ENCODE measurements around the gene SMIM9. TPM values are rescaled to one million over a fixed set of nuclear protein-coding genes. Genes with fewer than 3 reads are reported as not detected.

SMIM9 gene
- total RNA-seq, 1 experiment from 2014 or later: not detected

- Histone ChIP-seq H3K4me3 (replicated peaks in 1 of 2; ENCODE audit: low read depth in 1 of 2, low read length in 2 of 2) (no peak overlapping the region), H2AFZ (ENCODE audit: low read depth, low read length, poor library complexity, severe bottlenecking) (no peak overlapping the region), H3K4me2 (ENCODE audit: low read length) (no peak overlapping the region), H3K9me3 (ENCODE audit: control insufficient read depth in 1 of 2, insufficient read depth in 1 of 2, low read depth in 1 of 2, low read length in 2 of 2) (no peaks in the 10 kb centered on the region), H3K27me3 (ENCODE audit: insufficient read depth, low read length) (no peaks in the 10 kb centered on the region), H3K79me2 (ENCODE audit: insufficient read depth, low read length) (peaks cover 33% of the 10 kb centered on the region), H3K36me3 (ENCODE audit: control insufficient read depth in 1 of 2, insufficient read depth in 2 of 2, low read length in 2 of 2) (peaks cover 19 to 44% of the 10 kb centered on the region in 2 experiments; a peak in 3 of 4 replicates), H3K9ac (ENCODE audit: low read length) (no peak overlapping the region), H3K4me1 (ENCODE audit: control insufficient read depth in 1 of 2, insufficient read depth in 2 of 2, low read length in 2 of 2) (no peaks in the 10 kb centered on the region), H3K9me2 (ENCODE audit: insufficient read depth) (no peaks in the 10 kb centered on the region), H3K27ac (ENCODE audit: low read depth, low read length) (no peak overlapping the region), H4K20me1 (ENCODE audit: insufficient read depth) (no peaks in the 10 kb centered on the region)
- ATAC-seq: no peak
- RAD21 ChIA-PET (ENCODE audit: low non-redundant PET in 1 of 2, low total read pairs in 2 of 2, uncharacterized antibody in 2 of 2, unreplicated experiment in 2 of 2): no interaction called here
- intact Hi-C loops (cut with micrococcal nuclease): no loop called here
- POLR2A ChIA-PET: no interaction called here
- no peak for DNase-seq (ENCODE audit: low read depth, low spot score)
- TF ChIP-seq SIN3A (IDR thresholded peaks at IDR 0.05; ENCODE audit: low read depth): no peak
- TF ChIP-seq, protein P1, sequence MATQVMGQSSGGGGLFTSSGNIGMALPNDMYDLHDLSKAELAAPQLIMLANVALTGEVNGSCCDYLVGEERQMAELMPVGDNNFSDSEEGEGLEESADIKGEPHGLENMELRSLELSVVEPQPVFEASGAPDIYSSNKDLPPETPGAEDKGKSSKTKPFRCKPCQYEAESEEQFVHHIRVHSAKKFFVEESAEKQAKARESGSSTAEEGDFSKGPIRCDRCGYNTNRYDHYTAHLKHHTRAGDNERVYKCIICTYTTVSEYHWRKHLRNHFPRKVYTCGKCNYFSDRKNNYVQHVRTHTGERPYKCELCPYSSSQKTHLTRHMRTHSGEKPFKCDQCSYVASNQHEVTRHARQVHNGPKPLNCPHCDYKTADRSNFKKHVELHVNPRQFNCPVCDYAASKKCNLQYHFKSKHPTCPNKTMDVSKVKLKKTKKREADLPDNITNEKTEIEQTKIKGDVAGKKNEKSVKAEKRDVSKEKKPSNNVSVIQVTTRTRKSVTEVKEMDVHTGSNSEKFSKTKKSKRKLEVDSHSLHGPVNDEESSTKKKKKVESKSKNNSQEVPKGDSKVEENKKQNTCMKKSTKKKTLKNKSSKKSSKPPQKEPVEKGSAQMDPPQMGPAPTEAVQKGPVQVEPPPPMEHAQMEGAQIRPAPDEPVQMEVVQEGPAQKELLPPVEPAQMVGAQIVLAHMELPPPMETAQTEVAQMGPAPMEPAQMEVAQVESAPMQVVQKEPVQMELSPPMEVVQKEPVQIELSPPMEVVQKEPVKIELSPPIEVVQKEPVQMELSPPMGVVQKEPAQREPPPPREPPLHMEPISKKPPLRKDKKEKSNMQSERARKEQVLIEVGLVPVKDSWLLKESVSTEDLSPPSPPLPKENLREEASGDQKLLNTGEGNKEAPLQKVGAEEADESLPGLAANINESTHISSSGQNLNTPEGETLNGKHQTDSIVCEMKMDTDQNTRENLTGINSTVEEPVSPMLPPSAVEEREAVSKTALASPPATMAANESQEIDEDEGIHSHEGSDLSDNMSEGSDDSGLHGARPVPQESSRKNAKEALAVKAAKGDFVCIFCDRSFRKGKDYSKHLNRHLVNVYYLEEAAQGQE (IDR thresholded peaks at IDR 0.05; ENCODE audit: low read depth): no peak
- TF ChIP-seq POLR2A (IDR thresholded peaks at IDR 0.05; ENCODE audit: borderline replicate concordance, extremely low read depth, insufficient read depth, insufficient read length): no peak
- no peak for TF ChIP-seq RAD21 (IDR thresholded peaks at IDR 0.05; ENCODE audit: low read depth)
- TF ChIP-seq SRF (IDR thresholded peaks at IDR 0.05; ENCODE audit: low read depth): no peak
- no peak for TF ChIP-seq TCF7L2 (IDR thresholded peaks at IDR 0.05; ENCODE audit: borderline replicate concordance, extremely low read depth, insufficient read depth, insufficient read length)
- TF ChIP-seq CBX3 (IDR thresholded peaks at IDR 0.05; ENCODE audit: low read depth): no peak
- TF ChIP-seq EZH2 (IDR thresholded peaks at IDR 0.05): no peak
- no peak for TF ChIP-seq POLR2AphosphoS5 (IDR thresholded peaks at IDR 0.05; ENCODE audit: low read depth, low read length)
- no peak for TF ChIP-seq FOSL1 (IDR thresholded peaks at IDR 0.05; ENCODE audit: low read depth)
- TF ChIP-seq ZFX (IDR thresholded peaks at IDR 0.05): no peak
- no peak for TF ChIP-seq CTCF (IDR thresholded peaks at IDR 0.05 in 2 of 3, conservative IDR thresholded peaks at IDR 0.05 in 1 of 3; ENCODE audit: borderline replicate concordance in 1 of 3, insufficient read depth in 1 of 3, low read depth in 2 of 3, low read length in 2 of 3)
- TF ChIP-seq EGR1 (IDR thresholded peaks at IDR 0.05; ENCODE audit: low read depth): no peak
- no peak for TF ChIP-seq ZNF274 (IDR thresholded peaks at IDR 0.05; ENCODE audit: low read depth, low read length)
- no peak for TF ChIP-seq EZH2phosphoT487 (IDR thresholded peaks at IDR 0.05; ENCODE audit: borderline replicate concordance)
- TF ChIP-seq ELF1 (IDR thresholded peaks at IDR 0.05; ENCODE audit: borderline replicate concordance, low read depth): no peak
- CTCF ChIA-PET: no interaction called here
- BruUV-seq (replicated peaks): no TSS peak
Observed at GRCh38 chrX:154774622-154775021, 59.8 kb downstream of the SMIM9 start.
